Measurements from ENCODE around the gene TBC1D21. TPM values are rescaled to one million over a fixed set of nuclear protein-coding genes. Genes with fewer than 3 reads are reported as not detected.

Gene TBC1D21
- total RNA-seq, 6 experiments from 2014 or later = not detected

DNA sequence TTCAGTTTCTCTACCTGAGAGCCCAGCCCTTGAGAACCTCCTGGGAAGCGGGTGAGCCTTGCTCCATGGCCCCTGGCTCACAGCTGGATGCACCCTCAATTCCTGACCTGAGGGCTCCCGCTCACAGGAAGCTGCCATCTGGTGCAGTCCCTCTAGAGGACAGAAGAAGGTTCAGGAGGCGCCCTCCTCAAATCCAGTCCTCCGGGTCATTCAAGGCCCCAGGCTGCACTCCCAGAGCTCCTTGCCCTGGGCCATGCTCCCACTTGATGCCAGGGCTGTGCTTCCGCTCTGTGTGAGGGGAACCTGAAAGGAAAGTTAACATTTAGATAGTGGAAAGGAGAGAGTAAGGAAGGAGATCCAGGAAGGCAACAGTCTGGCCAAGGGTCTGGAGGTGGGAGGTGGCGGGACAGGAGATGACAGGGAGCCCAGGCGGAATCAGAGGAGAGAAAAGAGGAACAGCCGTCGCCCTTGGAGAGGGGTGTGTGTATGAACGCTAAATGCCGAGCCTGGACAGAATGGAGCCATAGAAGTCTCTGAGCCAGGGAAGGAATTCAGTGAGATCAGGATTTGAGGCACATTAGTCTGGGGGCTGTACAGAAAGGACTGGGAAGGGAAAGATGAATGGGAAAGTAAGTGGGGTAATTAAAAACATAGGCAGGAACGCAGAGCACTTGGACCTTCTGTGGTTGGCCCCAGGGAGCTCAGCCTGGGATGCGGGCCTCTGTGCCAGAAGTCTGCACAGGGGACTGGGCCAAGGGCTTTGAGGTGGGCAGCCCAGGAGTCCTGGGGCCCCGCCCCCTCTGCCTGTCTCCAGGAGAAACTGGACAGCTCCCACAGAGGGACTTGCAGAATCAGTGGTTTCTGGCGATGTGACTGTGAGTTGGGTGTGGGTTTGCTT is 26.1 kb downstream of the TBC1D21 start:
- Mint-ChIP-seq H3K4me3 (no peak overlapping the region), H3K27ac (no peak overlapping the region), H3K27me3 (ENCODE audit: insufficient read depth) (peaks cover 2% of the 10 kb centered on the region), H3K4me1 (ENCODE audit: low read depth) (peaks cover 43% of the 10 kb centered on the region), H3K36me3 (ENCODE audit: low read depth) (no peaks in the 10 kb centered on the region), H3K9me3 (no peaks in the 10 kb centered on the region)
- DNase-seq = no peak
- no peak for TF ChIP-seq CTCF (IDR thresholded peaks at IDR 0.05)

- Mint-ChIP-seq H3K36me3 (ENCODE audit: low read depth) (no peaks in the 10 kb centered on the region), H3K9me3 (no peaks in the 10 kb centered on the region), H3K4me1 (ENCODE audit: low read depth) (peaks cover 43% of the 10 kb centered on the region), H3K27me3 (ENCODE audit: insufficient read depth) (no peaks in the 10 kb centered on the region; the same call in none of the 2 replicates), H3K4me3 (no peak overlapping the region), H3K27ac (no peak overlapping the region)
- no peak for TF ChIP-seq CTCF (IDR thresholded peaks at IDR 0.05)
- DNase-seq = no peak
Observed at GRCh38 chr15:73900095-73900712, 26.8 kb downstream of the TBC1D21 start.

GRCh38 chr15:73901126-73901810 is 27.9 kb downstream of the TBC1D21 start:
- Mint-ChIP-seq H3K27me3 (ENCODE audit: insufficient read depth) (no peaks in the 10 kb centered on the region; the same call in 1 of the 2 replicates), H3K4me1 (ENCODE audit: low read depth) (peaks cover 42% of the 10 kb centered on the region), H3K36me3 (ENCODE audit: low read depth) (0 out of 2 replicates have a peak, but pooled peaks cover 2% of the 10 kb centered on the region), H3K4me3 (no peak overlapping the region), H3K9me3 (no peaks in the 10 kb centered on the region), H3K27ac (no peak overlapping the region)
- no peak for DNase-seq
- TF ChIP-seq CTCF (IDR thresholded peaks at IDR 0.05) = no peak

DNA sequence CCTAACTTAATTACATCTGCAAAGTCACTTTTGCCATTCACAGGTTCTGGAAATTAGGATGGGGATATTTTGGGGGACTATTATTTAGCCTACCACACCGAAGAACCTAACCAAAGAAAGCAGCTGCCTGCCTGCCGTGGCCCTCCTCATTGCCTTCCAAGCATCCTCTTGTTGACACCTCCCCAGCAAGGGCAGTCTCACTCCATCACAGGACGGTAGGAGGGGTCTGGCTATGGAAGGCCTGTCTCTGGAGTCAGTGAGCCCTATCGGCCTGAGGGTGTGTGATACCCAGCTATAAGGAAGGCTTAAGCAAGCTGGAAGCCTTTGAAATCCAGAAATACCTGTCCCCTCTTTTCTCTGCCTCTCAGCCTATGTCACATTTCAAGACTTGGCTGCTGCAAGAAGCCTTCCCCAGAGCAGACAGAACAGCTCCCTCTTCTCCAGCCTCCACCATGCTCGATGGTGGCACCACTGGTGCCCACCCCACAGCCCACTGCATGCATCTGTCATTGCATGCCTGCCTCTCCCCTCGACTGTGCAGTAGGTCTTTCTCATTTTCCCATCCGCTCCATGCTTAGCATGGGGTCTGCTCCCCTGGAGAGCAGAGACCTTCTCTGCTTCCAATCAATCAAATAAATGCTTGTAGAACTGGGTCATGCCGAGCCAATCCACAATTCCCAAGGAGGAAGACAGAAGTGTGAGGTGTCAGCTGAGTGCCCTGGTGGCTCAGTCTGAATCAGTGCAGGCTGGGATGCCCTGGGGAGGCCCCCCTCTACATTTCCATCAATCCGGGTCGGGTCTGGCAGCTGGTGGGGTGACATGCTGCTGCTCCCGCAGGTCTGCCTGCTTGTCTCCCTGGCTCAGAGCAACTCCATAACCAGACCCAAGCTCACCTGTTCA is 29.0 kb downstream of the TBC1D21 start:
- Mint-ChIP-seq H3K27ac (no peak overlapping the region), H3K4me1 (ENCODE audit: low read depth) (peaks cover 45% of the 10 kb centered on the region), H3K4me3 (no peak overlapping the region), H3K36me3 (ENCODE audit: low read depth) (0 out of 2 replicates have a peak, but pooled peaks cover 4% of the 10 kb centered on the region), H3K9me3 (no peaks in the 10 kb centered on the region), H3K27me3 (ENCODE audit: insufficient read depth) (no peaks in the 10 kb centered on the region; the same call in 1 of the 2 replicates)
- DNase-seq = no peak
- no peak for TF ChIP-seq CTCF (IDR thresholded peaks at IDR 0.05)
